AG04450 (cell line): ENCODE results near the gene CTNS. TPM values are rescaled to one million over a fixed set of nuclear protein-coding genes. Genes with fewer than 3 reads are reported as not detected.

Experiments
- CTCF ChIA-PET: fragments of 300-600, 350-600 bp; formaldehyde crosslinking; extraction: SDS; loops from one replicate; lab custom pipeline; 2022; ENCODE audit warnings: antibody characterized with exemption, inconsistent platforms; lab: Charles Lee
- POLR2A ChIA-PET: fragments of 350-600 bp; formaldehyde crosslinking; extraction: SDS; loops from one replicate; lab custom pipeline; 2021; ENCODE audit warnings: antibody characterized with exemption, inconsistent platforms; lab: Yijun Ruan, JAX
- DNase-seq: peaks from one replicate; pipeline ENCODE4 v3.0.0-alpha.2; 2011; ENCODE audit warnings: low read depth, low spot score
- H3K27ac ChIP-seq: one replicate; pipeline ENCODE4 v1.5.1; 2012; ENCODE audit warnings: low read depth, low read length, control low read depth
- H3K27me3 ChIP-seq: one replicate; pipeline ENCODE4 v1.6.0; 2012; ENCODE audit warnings: low read length; ENCODE audit not compliant: control insufficient read depth, insufficient read depth
- H3K4me3 ChIP-seq: 2 replicates; pipeline ENCODE4 v1.5.1; 2011; ENCODE audit warnings: mild to moderate bottlenecking, low read depth, low read length, control low read depth
- H3K9me3 ChIP-seq: 2 replicates; pipeline ENCODE4 v1.5.1; 2012; ENCODE audit warnings: low read length; ENCODE audit not compliant: control insufficient read depth, insufficient read depth
- polyA plus RNA-seq: library from polyadenylated mRNA; depleted of rRNA; stranded (reverse); fragments of >200 nt; gene quantifications from 2 replicates; pipeline ENCODE4 v1.2.3, GENCODE V29; 2011
- TF ChIP-seq, protein P1 (sequence below): IDR thresholded peaks from 2 replicates; pipeline ENCODE4 v1.5.1; 2011; ENCODE audit warnings: low read depth, low read length, control low read depth, inconsistent platforms

CTNS gene
- polyA plus RNA-seq, 1 experiment = 4.2 TPM

- ChIA-PET POLR2A (no interaction called here), CTCF (no interaction called here)
- Histone ChIP-seq H3K27me3 (peaks cover 7% of the 10 kb centered on the region), H3K9me3 (no peaks in the 10 kb centered on the region; the same call in 1 of the 2 replicates), H3K4me3 (no peak overlapping the region), H3K27ac (no peak overlapping the region)
- no peak for DNase-seq
- TF ChIP-seq, protein P1, sequence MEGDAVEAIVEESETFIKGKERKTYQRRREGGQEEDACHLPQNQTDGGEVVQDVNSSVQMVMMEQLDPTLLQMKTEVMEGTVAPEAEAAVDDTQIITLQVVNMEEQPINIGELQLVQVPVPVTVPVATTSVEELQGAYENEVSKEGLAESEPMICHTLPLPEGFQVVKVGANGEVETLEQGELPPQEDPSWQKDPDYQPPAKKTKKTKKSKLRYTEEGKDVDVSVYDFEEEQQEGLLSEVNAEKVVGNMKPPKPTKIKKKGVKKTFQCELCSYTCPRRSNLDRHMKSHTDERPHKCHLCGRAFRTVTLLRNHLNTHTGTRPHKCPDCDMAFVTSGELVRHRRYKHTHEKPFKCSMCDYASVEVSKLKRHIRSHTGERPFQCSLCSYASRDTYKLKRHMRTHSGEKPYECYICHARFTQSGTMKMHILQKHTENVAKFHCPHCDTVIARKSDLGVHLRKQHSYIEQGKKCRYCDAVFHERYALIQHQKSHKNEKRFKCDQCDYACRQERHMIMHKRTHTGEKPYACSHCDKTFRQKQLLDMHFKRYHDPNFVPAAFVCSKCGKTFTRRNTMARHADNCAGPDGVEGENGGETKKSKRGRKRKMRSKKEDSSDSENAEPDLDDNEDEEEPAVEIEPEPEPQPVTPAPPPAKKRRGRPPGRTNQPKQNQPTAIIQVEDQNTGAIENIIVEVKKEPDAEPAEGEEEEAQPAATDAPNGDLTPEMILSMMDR = no peak
These were observed 52.9 kb downstream of the CTNS start for GRCh38 chr17:3689262-3690093.

- no peaks in the 10 kb centered on the region; the same call in 1 of the 2 replicates for H3K9me3 ChIP-seq
- ChIA-PET CTCF (no interaction called here), POLR2A (no interaction called here)
- no peak overlapping the region for H3K27ac ChIP-seq
- no peak overlapping the region for H3K4me3 ChIP-seq
- TF ChIP-seq, protein P1 = no peak
- H3K27me3 ChIP-seq = peaks cover 9% of the 10 kb centered on the region
- no peak for DNase-seq
These were observed 53.6 kb downstream of the CTNS start for GRCh38 chr17:3690094-3690715.

DNA sequence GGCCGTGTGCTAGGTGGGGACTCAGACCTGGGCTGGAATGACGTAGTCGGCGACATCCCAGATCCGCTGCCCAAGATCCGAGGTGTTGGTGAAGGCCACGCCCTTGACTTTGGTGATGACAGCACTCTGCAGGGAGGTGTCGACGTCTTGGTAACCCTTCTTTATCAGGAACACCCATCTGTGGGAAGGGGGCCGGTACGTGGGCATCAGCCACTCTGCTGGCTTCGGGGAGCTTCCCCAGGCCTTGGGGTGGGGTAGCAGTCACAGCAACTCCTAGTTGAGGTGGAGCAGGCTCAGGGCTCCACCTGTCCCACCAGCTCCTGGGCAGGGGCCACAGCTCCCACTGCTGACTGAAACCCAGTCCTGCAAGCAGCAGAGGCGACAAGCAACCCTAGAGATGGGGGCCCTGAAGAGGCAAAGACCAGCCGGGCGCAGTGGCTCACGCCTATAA is 55.1 kb downstream of the CTNS start:
- CTCF ChIA-PET = no interaction called here

GRCh38 chr17:3692346-3692745 is 55.8 kb downstream of the CTNS start:
- DNase-seq = no peak
- no peak overlapping the region for H3K27ac ChIP-seq
- ChIA-PET CTCF (interaction anchor here (0.6 to 0.9 kb wide), 2 partner anchors 10 to 158 kb away, joined by 3 read pairs; no protein-coding TSS in a partner anchor), POLR2A (interaction anchor here (0.7 kb wide), 1 partner anchor 25 kb away, joined by 3 read pairs; no protein-coding TSS in a partner anchor)
- peaks cover 3% of the 10 kb centered on the region for H3K9me3 ChIP-seq
- peaks cover 15% of the 10 kb centered on the region for H3K27me3 ChIP-seq
- no peak overlapping the region for H3K4me3 ChIP-seq
- TF ChIP-seq, protein P1 = 0 out of 2 replicates have a peak, but pooled peaks have one; percentile 13

More for the DNA sequence above, 55.1 kb downstream of the CTNS start:
- no peak for DNase-seq
- Histone ChIP-seq H3K4me3 (no peak overlapping the region), H3K27me3 (peaks cover 10% of the 10 kb centered on the region), H3K9me3 (no peaks in the 10 kb centered on the region; the same call in 1 of the 2 replicates), H3K27ac (no peak overlapping the region)
- TF ChIP-seq, protein P1 = no peak
- POLR2A ChIA-PET = interaction anchor here (0.7 kb wide), 1 partner anchor 24 kb away, joined by 3 read pairs; no protein-coding TSS in a partner anchor

GRCh38 chr17:3693141-3693540 is 56.6 kb downstream of the CTNS start:
- Histone ChIP-seq H3K27me3 (peaks cover 22% of the 10 kb centered on the region), H3K27ac (no peak overlapping the region), H3K4me3 (no peak overlapping the region), H3K9me3 (peaks cover 9% of the 10 kb centered on the region)
- no peak for DNase-seq
- ChIA-PET CTCF (interaction anchor here (0.6 to 0.9 kb wide), 2 partner anchors 10 to 158 kb away, joined by 3 read pairs; no protein-coding TSS in a partner anchor), POLR2A (no interaction called here)
- TF ChIP-seq, protein P1 = no peak
